H1 (cell line): ENCODE data around the gene HIVEP2.

ENCODE experiments used
- ATF2 ChIP-seq: IDR thresholded peaks from 2 replicates; pipeline ENCODE4 v1.6.1; 2012; ENCODE audit warnings: low read length, inconsistent platforms
- EGR1 ChIP-seq: IDR thresholded peaks from 2 replicates; pipeline ENCODE4 v1.6.1; 2011; ENCODE audit warnings: low read depth, low read length, borderline replicate concordance
- EZH2 ChIP-seq: fragments of 200-600 bp; sonication (generic); IDR thresholded peaks from 2 replicates; pipeline ENCODE4 v1.7.1; 2012; ENCODE audit warnings: low read depth, mild to moderate bottlenecking, moderate library complexity, low read length, inconsistent platforms; ENCODE audit not compliant: severe bottlenecking
- MAFK ChIP-seq: IDR thresholded peaks from 2 replicates; pipeline ENCODE4 v1.6.1; 2012; ENCODE audit warnings: low read depth, mild to moderate bottlenecking, improper control_type of control experiment, low read length
- POLR2A ChIP-seq, 2 experiments: IDR thresholded peaks; 1 replicate in 1 of 2; 2 replicates in 1 of 2; pipeline ENCODE4 v1.6.1; 2011; ENCODE audit warnings: low read depth in 2 of 2, low read length in 2 of 2, mild to moderate bottlenecking in 2 of 2; ENCODE audit errors: control extremely low read depth in 1 of 2
- POLR2AphosphoS5 ChIP-seq: IDR thresholded peaks from 2 replicates; pipeline ENCODE4 v1.6.1; 2011; ENCODE audit warnings: low read depth, low read length
- TBP ChIP-seq: IDR thresholded peaks from 2 replicates; pipeline ENCODE4 v1.6.1; 2011; ENCODE audit warnings: low read depth, low read length, improper control_type of control experiment
- YY1 ChIP-seq: IDR thresholded peaks from 2 replicates; pipeline ENCODE4 v1.6.1; 2011; ENCODE audit warnings: low read depth, mild to moderate bottlenecking, low read length
- ZNF274 ChIP-seq: IDR thresholded peaks from 2 replicates; pipeline ENCODE4 v1.7.0; 2012; ENCODE audit warnings: low read length, borderline replicate concordance; ENCODE audit errors: extremely low read depth
- TF ChIP-seq, protein P1 (sequence below), 3 experiments: IDR thresholded peaks; 1 replicate in 2 of 3; 2 replicates in 1 of 3; pipeline versions ENCODE4 v1.5.1 to v1.6.1; 2011; ENCODE audit warnings: low read length in 3 of 3, mild to moderate bottlenecking in 3 of 3, inconsistent platforms in 2 of 3, low read depth in 1 of 3, moderate library complexity in 1 of 3; ENCODE audit not compliant: insufficient read depth in 1 of 3; ENCODE audit errors: control extremely low read depth in 1 of 3

DNA sequence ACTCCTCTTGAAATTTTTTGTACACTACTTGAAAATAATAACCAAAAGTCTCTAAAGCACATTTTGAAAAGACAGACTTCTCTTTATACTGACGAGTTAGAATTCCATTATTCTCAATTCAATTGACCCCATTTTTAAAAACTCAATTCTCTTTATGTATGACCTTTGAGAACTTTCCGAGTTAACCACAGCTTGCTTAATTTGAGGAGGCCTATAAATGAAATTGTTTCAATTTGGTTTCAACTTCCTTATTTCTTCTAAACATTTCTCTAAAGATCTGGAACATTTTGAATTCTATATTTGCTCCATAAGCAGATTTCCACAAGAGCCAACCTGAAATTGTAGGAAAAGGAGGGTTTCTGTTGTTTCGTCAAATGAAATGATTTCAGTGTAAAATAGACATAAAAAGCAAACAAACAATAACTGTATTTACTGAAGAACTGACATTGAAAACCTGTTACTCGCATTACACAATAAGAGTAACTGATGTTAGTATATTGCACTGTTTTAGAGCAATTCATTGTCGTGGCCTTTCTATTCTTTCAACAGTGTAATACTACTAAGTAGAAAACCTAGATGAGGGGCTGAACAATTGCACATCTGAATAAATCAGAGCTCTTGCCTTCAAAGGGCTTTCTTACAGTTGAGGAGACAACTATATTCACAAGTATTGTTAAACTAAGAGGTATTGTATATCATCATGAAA is 223.6 kb downstream of the HIVEP2 start:
- no peak for TF ChIP-seq EGR1
- no peak for TF ChIP-seq POLR2A (IDR thresholded peaks at IDR 0.05; ENCODE audit: control extremely low read depth in 1 of 2, low read depth in 2 of 2, low read length in 2 of 2)
- TF ChIP-seq, protein P1, sequence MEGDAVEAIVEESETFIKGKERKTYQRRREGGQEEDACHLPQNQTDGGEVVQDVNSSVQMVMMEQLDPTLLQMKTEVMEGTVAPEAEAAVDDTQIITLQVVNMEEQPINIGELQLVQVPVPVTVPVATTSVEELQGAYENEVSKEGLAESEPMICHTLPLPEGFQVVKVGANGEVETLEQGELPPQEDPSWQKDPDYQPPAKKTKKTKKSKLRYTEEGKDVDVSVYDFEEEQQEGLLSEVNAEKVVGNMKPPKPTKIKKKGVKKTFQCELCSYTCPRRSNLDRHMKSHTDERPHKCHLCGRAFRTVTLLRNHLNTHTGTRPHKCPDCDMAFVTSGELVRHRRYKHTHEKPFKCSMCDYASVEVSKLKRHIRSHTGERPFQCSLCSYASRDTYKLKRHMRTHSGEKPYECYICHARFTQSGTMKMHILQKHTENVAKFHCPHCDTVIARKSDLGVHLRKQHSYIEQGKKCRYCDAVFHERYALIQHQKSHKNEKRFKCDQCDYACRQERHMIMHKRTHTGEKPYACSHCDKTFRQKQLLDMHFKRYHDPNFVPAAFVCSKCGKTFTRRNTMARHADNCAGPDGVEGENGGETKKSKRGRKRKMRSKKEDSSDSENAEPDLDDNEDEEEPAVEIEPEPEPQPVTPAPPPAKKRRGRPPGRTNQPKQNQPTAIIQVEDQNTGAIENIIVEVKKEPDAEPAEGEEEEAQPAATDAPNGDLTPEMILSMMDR (IDR thresholded peaks at IDR 0.05; ENCODE audit: control extremely low read depth in 1 of 3, insufficient read depth in 1 of 3, low read depth in 1 of 3, low read length in 3 of 3), result no peak
- TF ChIP-seq ZNF274, result no peak
- no peak for TF ChIP-seq EZH2
- no peak for TF ChIP-seq POLR2AphosphoS5
- no peak for TF ChIP-seq MAFK
- TF ChIP-seq TBP, result no peak
- TF ChIP-seq YY1, result no peak
- TF ChIP-seq ATF2, result no peak
